ENCODE measurements around the gene GMDS. TPM values are rescaled to one million over a fixed set of nuclear protein-coding genes. Genes with fewer than 3 reads are reported as not detected.

Gene GMDS
- total RNA-seq, 3 donors from 2014 or later (not counting 1 experiment from before 2014, with no cell fraction given) = 23.6 to 31.0 (median 26.4) TPM

DNA sequence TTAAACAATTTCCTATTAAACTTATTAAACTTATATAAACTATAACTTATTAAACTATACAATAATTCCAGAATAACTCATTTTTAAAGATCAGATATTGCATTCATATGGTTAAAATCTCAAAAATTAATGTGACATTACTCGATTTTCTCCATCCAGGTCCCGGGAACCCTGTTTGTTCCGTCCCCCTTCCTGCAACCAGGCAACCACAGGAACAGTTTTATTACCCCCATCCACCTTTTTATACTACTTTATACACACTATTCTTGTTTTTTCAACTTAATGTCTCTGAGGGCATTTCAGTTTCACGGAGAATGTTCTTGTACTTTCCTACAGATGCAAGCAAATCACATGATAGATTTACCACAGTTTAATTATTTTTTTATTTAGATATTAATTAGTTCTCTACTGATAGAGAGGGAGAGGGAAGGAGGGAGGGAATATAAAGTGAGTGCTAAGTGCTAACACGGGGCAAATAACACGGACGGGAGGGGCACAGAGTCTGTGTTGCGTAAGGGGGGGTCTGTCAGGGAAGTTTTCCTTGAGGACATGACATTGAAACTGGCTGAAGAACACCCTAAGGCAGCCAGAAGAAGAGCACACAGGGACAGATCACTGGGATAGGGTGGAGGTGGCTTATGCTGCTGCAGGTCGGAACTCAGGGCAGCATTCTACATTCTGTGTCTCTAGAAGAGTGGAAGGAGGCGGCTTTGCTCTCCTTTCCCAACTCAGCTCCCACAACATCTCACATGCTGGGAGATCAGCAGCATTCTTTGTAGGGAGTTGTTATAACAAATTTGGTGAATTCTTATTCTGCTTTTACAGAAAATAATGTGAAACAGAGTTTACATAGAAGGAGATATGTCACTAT lies 410.5 kb downstream of the GMDS start:
- Histone ChIP-seq H3K4me3 (ENCODE audit: low read length) (no peak overlapping the region), H3K36me3 (ENCODE audit: control insufficient read depth, insufficient read depth, low read length) (no peaks in the 10 kb centered on the region), H3K27ac (ENCODE audit: low read length) (no peak overlapping the region), H3K9me3 (ENCODE audit: control insufficient read depth, insufficient read depth, low read length) (no peaks in the 10 kb centered on the region), H3K4me1 (ENCODE audit: control insufficient read depth, insufficient read depth, low read length) (no peaks in the 10 kb centered on the region), H3K27me3 (ENCODE audit: control insufficient read depth, insufficient read depth, low read length) (no peaks in the 10 kb centered on the region)
- no peak overlapping the region for H3K4me3 Mint-ChIP-seq
- ATAC-seq (no peak), DNase-seq (no peak)
- peaks cover 0 to 7% of the 10 kb centered on the region in 2 donors for H3K4me1 Mint-ChIP-seq
- no peaks in the 10 kb centered on the region for H3K9me3 Mint-ChIP-seq
- intact Hi-C loops (cut with micrococcal nuclease) = no loop called here
- H3K36me3 Mint-ChIP-seq = no peaks in the 10 kb centered on the region
- no peak overlapping the region for H3K27ac Mint-ChIP-seq
- TF ChIP-seq CTCF (IDR thresholded peaks at IDR 0.05) = no peak
- H3K27me3 Mint-ChIP-seq (ENCODE audit: low read depth in 2 of 2) = peaks cover 0 to 4% of the 10 kb centered on the region in 2 donors
- whole genome bisulfite sequencing (ENCODE audit: insufficient coverage) = 95% methylated on average over 8 of the region's 10 CpGs

DNA sequence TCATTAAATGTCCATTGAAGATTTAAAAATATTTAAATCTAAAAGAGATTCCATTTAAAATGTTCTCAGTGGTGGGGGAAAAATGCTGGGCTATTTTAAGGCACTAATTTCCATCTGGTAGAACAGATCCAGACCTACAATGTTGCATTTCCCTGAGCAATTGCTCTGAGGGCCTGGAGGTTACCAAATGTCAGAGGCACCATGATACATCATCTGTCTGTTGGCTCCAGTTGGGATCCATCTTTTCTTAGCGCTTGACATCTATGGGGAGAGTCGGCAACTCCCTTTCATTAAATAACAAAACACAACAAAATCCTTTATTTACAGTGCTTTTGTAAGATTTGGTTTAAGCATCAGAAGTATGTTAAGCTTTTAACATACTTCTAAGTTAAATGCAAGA lies 411.2 kb downstream of the GMDS start:
- H3K4me3 ChIP-seq (ENCODE audit: low read length) = no peak overlapping the region
- WGBS (ENCODE audit: insufficient coverage) = no CpG with 5 or more reads among the region's 2 CpGs
- no peaks in the 10 kb centered on the region for H3K36me3 ChIP-seq (ENCODE audit: control insufficient read depth, insufficient read depth, low read length)
- Mint-ChIP-seq H3K9me3 (no peaks in the 10 kb centered on the region), H3K4me1 (peaks cover 0 to 7% of the 10 kb centered on the region in 2 donors), H3K27me3 (ENCODE audit: low read depth in 2 of 2) (peaks cover 0 to 4% of the 10 kb centered on the region in 2 donors), H3K27ac (no peak overlapping the region), H3K36me3 (peaks cover under 1% of the 10 kb centered on the region), H3K4me3 (no peak overlapping the region)
- DNase-seq (no peak), ATAC-seq (no peak)
- no peaks in the 10 kb centered on the region for H3K27me3 ChIP-seq (ENCODE audit: control insufficient read depth, insufficient read depth, low read length)
- intact Hi-C loops (cut with micrococcal nuclease) = no loop called here
- no peak overlapping the region for H3K27ac ChIP-seq (ENCODE audit: low read length)
- peaks cover 6% of the 10 kb centered on the region for H3K9me3 ChIP-seq (ENCODE audit: control insufficient read depth, insufficient read depth, low read length)
- TF ChIP-seq CTCF (IDR thresholded peaks at IDR 0.05) = no peak
- H3K4me1 ChIP-seq (ENCODE audit: control insufficient read depth, insufficient read depth, low read length) = no peaks in the 10 kb centered on the region

DNA sequence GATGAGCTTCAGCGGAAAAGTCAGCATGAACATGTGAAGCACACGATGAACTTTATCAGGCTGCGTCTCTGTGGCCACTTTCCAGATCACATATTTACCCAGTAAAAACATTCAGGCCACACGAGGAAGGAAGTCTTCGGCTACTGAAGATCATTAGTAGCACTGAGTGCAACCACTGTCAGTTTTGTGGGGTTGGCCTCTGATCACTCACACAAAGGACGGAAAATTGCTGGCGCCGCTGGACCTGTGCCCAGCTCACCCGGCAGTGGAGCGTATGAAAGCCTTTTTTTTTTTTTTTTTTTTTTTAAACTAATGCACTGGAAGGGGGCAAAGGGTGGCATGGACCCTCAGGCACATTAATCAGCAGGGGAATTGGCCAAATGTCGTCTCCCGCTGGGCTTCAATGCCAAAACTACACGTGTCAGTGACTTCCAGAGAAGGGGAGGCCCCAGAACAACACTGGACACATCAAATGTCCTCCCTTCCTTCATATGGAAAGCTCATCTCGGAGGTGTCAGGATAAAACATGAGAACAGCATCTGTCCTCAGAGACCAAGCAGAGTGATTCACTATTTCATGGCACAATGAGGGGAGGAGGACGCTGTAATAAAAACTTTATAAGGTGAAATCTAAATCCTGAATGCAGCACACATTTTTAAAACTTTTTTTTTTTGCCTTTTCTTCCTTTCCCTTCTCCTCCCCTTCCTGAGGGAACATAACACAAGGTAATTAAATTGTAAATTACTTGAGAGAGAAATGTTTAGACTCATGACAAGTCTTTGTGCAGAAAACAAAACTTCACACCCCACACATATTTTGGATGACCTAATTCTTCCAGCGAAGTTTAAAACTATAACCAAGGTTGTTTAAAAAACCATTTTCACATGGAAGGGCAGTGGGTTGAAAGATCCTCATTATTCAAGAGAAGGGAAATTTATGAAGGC lies 412.3 kb downstream of the GMDS start:
- no peak for TF ChIP-seq CTCF (IDR thresholded peaks at IDR 0.05)
- intact Hi-C loops (cut with micrococcal nuclease) = no loop called here
- peaks cover 0 to 7% of the 10 kb centered on the region in 2 donors for H3K4me1 Mint-ChIP-seq
- WGBS (ENCODE audit: insufficient coverage) = 37% methylated on average over 14 of the region's 16 CpGs
- Histone ChIP-seq H3K9me3 (ENCODE audit: control insufficient read depth, insufficient read depth, low read length) (peaks cover 10% of the 10 kb centered on the region), H3K4me1 (ENCODE audit: control insufficient read depth, insufficient read depth, low read length) (no peaks in the 10 kb centered on the region), H3K27ac (ENCODE audit: low read length) (no peak overlapping the region), H3K36me3 (ENCODE audit: control insufficient read depth, insufficient read depth, low read length) (no peaks in the 10 kb centered on the region), H3K4me3 (ENCODE audit: low read length) (no peak overlapping the region), H3K27me3 (ENCODE audit: control insufficient read depth, insufficient read depth, low read length) (no peaks in the 10 kb centered on the region)
- H3K9me3 Mint-ChIP-seq = peaks cover 5 to 7% of the 10 kb centered on the region in 2 donors
- peaks cover 11% of the 10 kb centered on the region for H3K36me3 Mint-ChIP-seq
- DNase-seq (no peak), ATAC-seq (no peak)
- H3K27ac Mint-ChIP-seq = no peak overlapping the region
- peaks cover 0 to 5% of the 10 kb centered on the region in 2 donors for H3K27me3 Mint-ChIP-seq (ENCODE audit: low read depth in 2 of 2)
- H3K4me3 Mint-ChIP-seq = no peak overlapping the region
